ENCODE measurements around the gene CEACAM16. TPM values are rescaled to one million over a fixed set of nuclear protein-coding genes. Genes with fewer than 3 reads are reported as not detected.

The CEACAM16 gene
- total and polyA plus RNA-seq, 9 of the 15 experiments (the other 6 are each of a cell fraction or from before 2014, with no cell fraction given), result not detected

- ChIA-PET CTCF (ENCODE audit: low intra/inter-chr PET ratio) (interaction anchor here (0.7 kb wide), 1 partner anchor 230 kb away, joined by 3 read pairs; no protein-coding TSS in a partner anchor), POLR2A (interaction anchor here (0.6 to 1.2 kb wide), 5 partner anchors 18 to 656 kb away, joined by 3 to 4 read pairs (median 3); no protein-coding TSS in a partner anchor)
- Histone ChIP-seq H4K20me1 (replicated peaks; ENCODE audit: control insufficient read depth, insufficient read depth, low read length) (no peaks in the 10 kb centered on the region), H3K9me1 (ENCODE audit: control insufficient read depth, insufficient read depth, low read length) (no peaks in the 10 kb centered on the region), H3K79me2 (ENCODE audit: control insufficient read depth, insufficient read depth, low read length) (no peaks in the 10 kb centered on the region), H3K4me1 (replicated peaks in 1 of 2; ENCODE audit: control insufficient read depth in 2 of 2, insufficient read depth in 2 of 2, low read length in 2 of 2) (peaks cover 0 to 5% of the 10 kb centered on the region in 2 experiments; a peak in 4 of 5 replicates), H3K36me3 (ENCODE audit: control insufficient read depth, insufficient read depth, low read length) (peaks cover 21% of the 10 kb centered on the region; the same call in 2 of the 3 replicates), H3K4me3 (no peak overlapping the region), H2AFZ (ENCODE audit: low read depth, low read length) (no peak overlapping the region), H3K27me3 (ENCODE audit: control insufficient read depth in 2 of 2, insufficient read depth in 2 of 2, low read length in 2 of 2) (no peaks in the 10 kb centered on the region), H3K4me2 (ENCODE audit: insufficient read depth, low read length) (no peak overlapping the region), H3K27ac (ENCODE audit: extremely low read depth, low read depth, low read length) (no peak overlapping the region), H3K9ac (ENCODE audit: insufficient read depth in 1 of 2, low read depth in 2 of 2, low read length in 2 of 2) (no peak overlapping the region), H3K9me3 (replicated peaks; ENCODE audit: control insufficient read depth, insufficient read depth, low read depth, low read length) (no peaks in the 10 kb centered on the region)
- no peak for FAIRE-seq
- no TSS peak for BruUV-seq (replicated peaks)
- WGBS (ENCODE audit: insufficient coverage, low coverage, missing lambda C conversion rate), result 46% methylated on average over 7 of the region's 7 CpGs
- TF ChIP-seq ZNF263 (CRISPR knock-in tag; IDR thresholded peaks at IDR 0.05; ENCODE audit: borderline replicate concordance), result no peak
- TF ChIP-seq RBM14 (IDR thresholded peaks at IDR 0.05; ENCODE audit: borderline replicate concordance, insufficient read depth, low read depth, low read length), result no peak
- no peak for TF ChIP-seq ZNF140 (CRISPR knock-in tag; IDR thresholded peaks at IDR 0.05)
- no peak for TF ChIP-seq POLR2G (IDR thresholded peaks at IDR 0.05; ENCODE audit: low read depth, low read length)
- no peak for TF ChIP-seq ZNF436 (CRISPR knock-in tag; IDR thresholded peaks at IDR 0.05)
- in situ Hi-C loops (cut with MboI), result no loop called here
- no peak for ATAC-seq
- no peak for DNase-seq (ENCODE audit: extremely low read depth in 1 of 4, low spot score in 3 of 4)
- intact Hi-C loops (cut with micrococcal nuclease), result no loop called here
These were observed 36.1 kb upstream of the CEACAM16 start for GRCh38 chr19:44662691-44663385.
